ENCODE data around the gene CFAP45.
A peak's percentile ranks its signal among the peaks of the same experiment; 100 is the strongest.

The CFAP45 gene

GRCh38 chr1:159938905-159939677, 39.1 kb upstream of the CFAP45 start:
- H3K4me1 ChIP-seq (ENCODE audit: control insufficient read depth in 2 of 2, insufficient read depth in 1 of 2, low read depth in 1 of 2, low read length in 2 of 2) = peaks cover 29 to 48% of the 10 kb centered on the region in 2 donors
- no peak overlapping the region for H2BK12ac ChIP-seq (ENCODE audit: low read length)
- no peak overlapping the region for H4K91ac ChIP-seq (ENCODE audit: low read depth, low read length, poor library complexity)
- H3K18ac ChIP-seq (ENCODE audit: low read length) = no peak overlapping the region
- H2BK5ac ChIP-seq (ENCODE audit: low read length) = no peak overlapping the region
- peaks cover 12 to 19% of the 10 kb centered on the region in 2 donors for H3K36me3 ChIP-seq (replicated peaks in 1 of 2; ENCODE audit: control insufficient read depth in 2 of 2, insufficient read depth in 2 of 2, low read length in 2 of 2)
- no peak overlapping the region for H3K4ac ChIP-seq (ENCODE audit: low read length)
- H3K4me3 ChIP-seq (ENCODE audit: low read length in 2 of 2) = no peak overlapping the region
- no peak overlapping the region for H3K27ac ChIP-seq (replicated peaks; ENCODE audit: low read length)
- no peak for DNase-seq (ENCODE audit: low spot score)
- H4K8ac ChIP-seq (ENCODE audit: low read depth, low read length) = no peak overlapping the region
- no peak overlapping the region for H2AFZ ChIP-seq (ENCODE audit: low read length)
- H3K9me3 ChIP-seq (replicated peaks in 1 of 2; ENCODE audit: control insufficient read depth in 2 of 2, insufficient read depth in 1 of 2, low read depth in 1 of 2, low read length in 2 of 2) = no peaks in the 10 kb centered on the region
- no peak overlapping the region for H3K9ac ChIP-seq (ENCODE audit: low read depth, low read length, poor library complexity)
- no peak overlapping the region for H2BK15ac ChIP-seq (ENCODE audit: low read length)
- H2BK120ac ChIP-seq (ENCODE audit: low read depth, low read length) = no peak overlapping the region
- H3K4me2 ChIP-seq (ENCODE audit: insufficient read depth, low read length, poor library complexity, severe bottlenecking) = no peak overlapping the region
- H3K79me1 ChIP-seq (ENCODE audit: low read depth, low read length) = peaks cover 4% of the 10 kb centered on the region
- H3K14ac ChIP-seq (ENCODE audit: low read length) = no peak overlapping the region
- no peak overlapping the region for H3K23ac ChIP-seq (ENCODE audit: low read depth, low read length, poor library complexity)
- H2AK5ac ChIP-seq (ENCODE audit: low read depth, low read length) = no peak overlapping the region
- H3K27me3 ChIP-seq (ENCODE audit: control insufficient read depth in 3 of 3, insufficient read depth in 3 of 3, low read depth in 1 of 3, low read length in 3 of 3) = no peaks in the 10 kb centered on the region
- WGBS, 2 donors (ENCODE audit: extremely low coverage in 2 of 2, insufficient read length in 2 of 2, insufficient replicate concordance in 1 of 2) = no CpG with 5 or more reads among the region's 6 CpGs

DNA sequence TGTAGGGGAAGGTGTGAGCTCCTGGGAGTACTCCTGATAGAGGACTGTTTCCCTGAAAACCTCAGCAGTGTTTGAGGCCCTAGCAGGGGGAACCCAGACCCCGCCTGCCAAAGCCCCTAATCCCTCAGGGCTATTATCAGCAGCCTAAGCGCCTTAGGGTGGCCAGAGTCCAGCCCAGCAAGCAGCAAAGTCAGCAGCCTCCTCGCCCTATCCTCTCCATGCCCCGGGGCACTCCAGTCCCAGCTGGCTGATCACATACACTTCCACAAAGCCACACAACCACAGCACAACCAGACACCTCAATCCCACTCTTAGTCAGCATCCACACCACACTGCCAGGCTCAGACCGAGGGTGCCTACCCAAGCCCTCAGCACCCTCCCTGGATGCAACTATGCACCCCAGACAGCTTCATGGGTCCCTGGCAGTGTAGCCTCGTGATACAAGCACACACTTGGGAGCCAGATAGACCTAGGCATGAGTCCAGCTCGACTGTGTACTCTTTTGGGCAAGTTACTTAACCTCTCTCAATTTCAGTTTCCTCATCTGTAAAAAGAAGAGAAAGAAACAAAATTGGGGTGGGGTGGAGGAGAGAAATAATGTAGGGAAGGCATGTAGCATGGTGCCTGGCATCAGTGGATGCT, 38.4 kb upstream of the CFAP45 start:
- Histone ChIP-seq H3K9me3 (replicated peaks in 1 of 2; ENCODE audit: control insufficient read depth in 2 of 2, insufficient read depth in 1 of 2, low read depth in 1 of 2, low read length in 2 of 2) (no peaks in the 10 kb centered on the region), H3K18ac (ENCODE audit: low read length) (no peak overlapping the region), H2AK5ac (ENCODE audit: low read depth, low read length) (no peak overlapping the region), H2BK15ac (ENCODE audit: low read length) (no peak overlapping the region), H2AFZ (ENCODE audit: low read length) (no peak overlapping the region), H3K4ac (ENCODE audit: low read length) (no peak overlapping the region), H4K91ac (ENCODE audit: low read depth, low read length, poor library complexity) (no peak overlapping the region), H3K23ac (ENCODE audit: low read depth, low read length, poor library complexity) (no peak overlapping the region), H2BK5ac (ENCODE audit: low read length) (no peak overlapping the region), H3K27ac (replicated peaks; ENCODE audit: low read length) (no peak overlapping the region), H3K79me1 (ENCODE audit: low read depth, low read length) (peaks cover 2% of the 10 kb centered on the region), H2BK12ac (ENCODE audit: low read length) (no peak overlapping the region), H3K27me3 (ENCODE audit: control insufficient read depth in 3 of 3, insufficient read depth in 3 of 3, low read depth in 1 of 3, low read length in 3 of 3) (peaks cover 0 to 2% (median 0%) of the 10 kb centered on the region in 3 experiments), H4K8ac (ENCODE audit: low read depth, low read length) (no peak overlapping the region), H3K9ac (ENCODE audit: low read depth, low read length, poor library complexity) (peak overlapping the region; percentile 38), H3K4me1 (ENCODE audit: control insufficient read depth in 2 of 2, insufficient read depth in 1 of 2, low read depth in 1 of 2, low read length in 2 of 2) (peaks cover 29 to 45% of the 10 kb centered on the region in 2 donors), H3K4me2 (ENCODE audit: insufficient read depth, low read length, poor library complexity, severe bottlenecking) (no peak overlapping the region), H3K4me3 (ENCODE audit: low read length in 2 of 2) (peak overlapping the region in 1 of 2 donors; percentile 24), H3K14ac (ENCODE audit: low read length) (no peak overlapping the region), H3K36me3 (replicated peaks in 1 of 2; ENCODE audit: control insufficient read depth in 2 of 2, insufficient read depth in 2 of 2, low read length in 2 of 2) (peaks cover 16 to 24% of the 10 kb centered on the region in 2 donors), H2BK120ac (ENCODE audit: low read depth, low read length) (no peak overlapping the region)
- no CpG with 5 or more reads among the region's 7 CpGs for WGBS, 2 donors (ENCODE audit: extremely low coverage in 2 of 2, insufficient read length in 2 of 2, insufficient replicate concordance in 1 of 2)
- no peak for DNase-seq (ENCODE audit: low spot score)

DNA sequence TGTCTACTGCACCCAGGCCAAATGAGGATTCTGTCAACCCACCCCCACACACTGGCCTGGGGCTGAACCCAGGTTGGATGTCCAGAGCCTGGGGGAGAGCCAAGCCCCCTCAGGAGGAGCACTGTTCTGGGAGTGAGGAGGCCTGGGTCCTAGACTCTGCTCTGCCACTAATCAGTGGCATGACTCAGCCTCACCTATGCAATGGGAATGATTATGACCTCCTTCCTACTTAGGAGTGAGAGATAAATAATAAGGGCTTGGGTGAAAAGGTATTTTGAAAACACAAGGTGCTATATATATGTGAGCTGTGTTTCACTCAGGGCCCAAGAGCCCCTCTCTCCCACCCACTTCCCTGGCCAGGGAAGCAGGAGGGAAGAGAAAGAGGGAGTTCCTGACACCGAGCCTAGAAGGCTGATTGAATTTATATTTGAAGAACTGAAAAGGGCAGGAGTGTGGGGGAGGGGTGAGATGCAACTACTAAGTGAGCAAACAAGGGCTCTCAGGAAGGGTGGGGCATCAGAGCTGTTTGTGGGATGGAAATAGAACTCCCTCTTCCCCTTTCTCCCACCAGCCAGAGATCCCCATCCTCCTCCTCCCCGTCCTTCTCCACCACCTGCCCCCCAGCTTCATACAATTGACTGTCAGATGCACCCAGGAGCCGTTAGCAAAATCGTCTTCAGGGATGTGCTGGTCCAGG, 37.2 kb upstream of the CFAP45 start:
- Histone ChIP-seq H2AK5ac (ENCODE audit: low read depth, low read length) (peak overlapping the region; percentile 94), H3K14ac (ENCODE audit: low read length) (peak overlapping the region; percentile 58), H4K91ac (ENCODE audit: low read depth, low read length, poor library complexity) (no peak overlapping the region), H2BK120ac (ENCODE audit: low read depth, low read length) (peak overlapping the region; percentile 37), H3K9me3 (replicated peaks in 1 of 2; ENCODE audit: control insufficient read depth in 2 of 2, insufficient read depth in 1 of 2, low read depth in 1 of 2, low read length in 2 of 2) (no peaks in the 10 kb centered on the region), H2BK12ac (ENCODE audit: low read length) (no peak overlapping the region), H3K23ac (ENCODE audit: low read depth, low read length, poor library complexity) (no peak overlapping the region), H2AFZ (ENCODE audit: low read length) (peak overlapping the region; percentile 78), H3K18ac (ENCODE audit: low read length) (peak overlapping the region; percentile 91), H3K27me3 (ENCODE audit: control insufficient read depth in 3 of 3, insufficient read depth in 3 of 3, low read depth in 1 of 3, low read length in 3 of 3) (peaks cover 0 to 2% (median 0%) of the 10 kb centered on the region in 3 experiments), H2BK5ac (ENCODE audit: low read length) (peak overlapping the region; percentile 44), H4K8ac (ENCODE audit: low read depth, low read length) (no peak overlapping the region), H3K4ac (ENCODE audit: low read length) (no peak overlapping the region), H3K4me2 (ENCODE audit: insufficient read depth, low read length, poor library complexity, severe bottlenecking) (no peak overlapping the region), H3K27ac (replicated peaks; ENCODE audit: low read length) (no peak overlapping the region), H3K36me3 (replicated peaks in 1 of 2; ENCODE audit: control insufficient read depth in 2 of 2, insufficient read depth in 2 of 2, low read length in 2 of 2) (peaks cover 16 to 29% of the 10 kb centered on the region in 2 donors), H3K79me1 (ENCODE audit: low read depth, low read length) (no peaks in the 10 kb centered on the region), H2BK15ac (ENCODE audit: low read length) (peak overlapping the region; percentile 38), H3K4me1 (ENCODE audit: control insufficient read depth in 2 of 2, insufficient read depth in 1 of 2, low read depth in 1 of 2, low read length in 2 of 2) (peaks cover 28 to 38% of the 10 kb centered on the region in 2 donors), H3K9ac (ENCODE audit: low read depth, low read length, poor library complexity) (no peak overlapping the region), H3K4me3 (ENCODE audit: low read length in 2 of 2) (no peak overlapping the region)
- DNase-seq (ENCODE audit: low spot score) = no peak
- no CpG with 5 or more reads among the region's 4 CpGs for WGBS, 2 donors (ENCODE audit: extremely low coverage in 2 of 2, insufficient read length in 2 of 2, insufficient replicate concordance in 1 of 2)
